ENCODE measurements around the gene PRRG1. TPM values are rescaled to one million over a fixed set of nuclear protein-coding genes. Genes with fewer than 3 reads are reported as not detected.
"Not testable (repeated sequence)": the region's sequence is repeated elsewhere in the genome, so short reads cannot be mapped to it uniquely, and the experiment has no call there.

Gene PRRG1
- total and polyA plus RNA-seq, 2 of the 13 experiments (the other 11 are each of a cell fraction or from before 2014, with no cell fraction given) = 5.0 to 11.0 TPM

- H2AFZ ChIP-seq (ENCODE audit: low read length) = no peak overlapping the region
- H3K27me3 ChIP-seq (ENCODE audit: control insufficient read depth in 1 of 2, insufficient read depth in 2 of 2, low read length in 2 of 2) = no peaks in the 10 kb centered on the region
- POLR2A ChIA-PET = no interaction called here
- no peaks in the 10 kb centered on the region for H3K79me2 ChIP-seq (ENCODE audit: insufficient read depth, low read length)
- no TSS peak for BruUV-seq (replicated peaks)
- in situ Hi-C loops (cut with HindIII; ENCODE audit: extremely low pct_ligation_motif_present, low pct_unique_long_range_greater_than_20kb) = no loop called here
- no peak overlapping the region for H3K9ac ChIP-seq (ENCODE audit: insufficient read depth, low read depth, low read length)
- DNase-seq (ENCODE audit: low spot score) (no peak), ATAC-seq (no peak), FAIRE-seq (no peak)
- no peak overlapping the region for H3K27ac ChIP-seq (ENCODE audit: extremely low read length, insufficient read depth, low read length)
- H3K9me3 ChIP-seq (ENCODE audit: low read length) = no peaks in the 10 kb centered on the region
- peaks cover 18% of the 10 kb centered on the region for H3K4me1 ChIP-seq (ENCODE audit: insufficient read depth, low read length)
- intact Hi-C loops (cut with micrococcal nuclease; ENCODE audit: unreplicated experiment) = no loop called here
- H4K20me1 ChIP-seq (ENCODE audit: insufficient read depth, low read length) = no peaks in the 10 kb centered on the region
- CTCF ChIA-PET (ENCODE audit: low intra/inter-chr PET ratio, low total read pairs) = no interaction called here
- no peak overlapping the region for H3K4me3 ChIP-seq (replicated peaks in 1 of 3; ENCODE audit: insufficient read depth in 1 of 3, low read depth in 2 of 3, low read length in 3 of 3)
- H3K4me2 ChIP-seq (ENCODE audit: low read depth, low read length) = no peak overlapping the region
- 96% methylated on average over 3 of the region's 3 CpGs for WGBS (ENCODE audit: low lambda C conversion rate)
- no peaks in the 10 kb centered on the region for H3K36me3 ChIP-seq (replicated peaks in 1 of 2; ENCODE audit: control insufficient read depth in 1 of 2, insufficient read depth in 2 of 2, low read length in 2 of 2)
- TF ChIP-seq ERF (CRISPR knock-in tag; IDR thresholded peaks at IDR 0.05) = no peak
- TF ChIP-seq SP5 (CRISPR knock-in tag; IDR thresholded peaks at IDR 0.05; ENCODE audit: borderline replicate concordance, low read depth) = no peak
- TF ChIP-seq RBM39 (IDR thresholded peaks at IDR 0.05; ENCODE audit: low read depth, low read length, poor library complexity, severe bottlenecking) = no peak
- no peak for TF ChIP-seq ARNT (IDR thresholded peaks at IDR 0.05)
- TF ChIP-seq MED1 (CRISPR knock-in tag; IDR thresholded peaks at IDR 0.05) = no peak
- TF ChIP-seq ZSCAN29 (CRISPR knock-in tag; conservative IDR thresholded peaks at IDR 0.05) = no peak
- no peak for TF ChIP-seq HIVEP1 (CRISPR knock-in tag; IDR thresholded peaks at IDR 0.05)
- no peak for TF ChIP-seq HMG20B (CRISPR knock-in tag; conservative IDR thresholded peaks at IDR 0.05)
- no peak for TF ChIP-seq ZMYM3 (CRISPR knock-in tag; IDR thresholded peaks at IDR 0.05)
- TF ChIP-seq ZNF251 (CRISPR knock-in tag; IDR thresholded peaks at IDR 0.05) = no peak
- TF ChIP-seq, protein P1, sequence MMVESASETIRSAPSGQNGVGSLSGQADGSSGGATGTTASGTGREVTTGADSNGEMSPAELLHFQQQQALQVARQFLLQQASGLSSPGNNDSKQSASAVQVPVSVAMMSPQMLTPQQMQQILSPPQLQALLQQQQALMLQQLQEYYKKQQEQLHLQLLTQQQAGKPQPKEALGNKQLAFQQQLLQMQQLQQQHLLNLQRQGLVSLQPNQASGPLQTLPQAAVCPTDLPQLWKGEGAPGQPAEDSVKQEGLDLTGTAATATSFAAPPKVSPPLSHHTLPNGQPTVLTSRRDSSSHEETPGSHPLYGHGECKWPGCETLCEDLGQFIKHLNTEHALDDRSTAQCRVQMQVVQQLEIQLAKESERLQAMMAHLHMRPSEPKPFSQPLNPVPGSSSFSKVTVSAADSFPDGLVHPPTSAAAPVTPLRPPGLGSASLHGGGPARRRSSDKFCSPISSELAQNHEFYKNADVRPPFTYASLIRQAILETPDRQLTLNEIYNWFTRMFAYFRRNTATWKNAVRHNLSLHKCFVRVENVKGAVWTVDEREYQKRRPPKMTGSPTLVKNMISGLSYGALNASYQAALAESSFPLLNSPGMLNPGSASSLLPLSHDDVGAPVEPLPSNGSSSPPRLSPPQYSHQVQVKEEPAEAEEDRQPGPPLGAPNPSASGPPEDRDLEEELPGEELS (CRISPR knock-in tag; IDR thresholded peaks at IDR 0.05) = no peak
- TF ChIP-seq ZNF83 (CRISPR knock-in tag; IDR thresholded peaks at IDR 0.05; ENCODE audit: borderline replicate concordance) = no peak
These were observed 127.5 kb downstream of the PRRG1 start for GRCh38 chrX:37476571-37477170.

- H4K20me1 ChIP-seq (ENCODE audit: insufficient read depth, low read length); H3K9ac ChIP-seq (ENCODE audit: insufficient read depth, low read depth, low read length); CTCF ChIA-PET (ENCODE audit: low intra/inter-chr PET ratio, low total read pairs); H3K4me2 ChIP-seq (ENCODE audit: low read depth, low read length); H3K36me3 ChIP-seq (replicated peaks in 1 of 2; ENCODE audit: control insufficient read depth in 1 of 2, insufficient read depth in 2 of 2, low read length in 2 of 2); H2AFZ ChIP-seq (ENCODE audit: low read length); DNase-seq (ENCODE audit: low spot score); FAIRE-seq; H3K4me1 ChIP-seq (ENCODE audit: insufficient read depth, low read length); POLR2A ChIA-PET; H3K27ac ChIP-seq (ENCODE audit: extremely low read length, insufficient read depth, low read length); H3K27me3 ChIP-seq (ENCODE audit: control insufficient read depth in 1 of 2, insufficient read depth in 2 of 2, low read length in 2 of 2); H3K79me2 ChIP-seq (ENCODE audit: insufficient read depth, low read length); ATAC-seq; BruUV-seq (replicated peaks); H3K9me3 ChIP-seq (ENCODE audit: low read length); in situ Hi-C loops (cut with HindIII; ENCODE audit: extremely low pct_ligation_motif_present, low pct_unique_long_range_greater_than_20kb); intact Hi-C loops (cut with micrococcal nuclease; ENCODE audit: unreplicated experiment); H3K4me3 ChIP-seq (replicated peaks in 1 of 3; ENCODE audit: insufficient read depth in 1 of 3, low read depth in 2 of 3, low read length in 3 of 3): not testable (repeated sequence)
- WGBS (ENCODE audit: low lambda C conversion rate) = 97% methylated on average over 4 of the region's 4 CpGs
These were observed 135.2 kb downstream of the PRRG1 start for GRCh38 chrX:37484335-37484734.

Data from HepG2 (cell line).